OCI-LY1 (cell line): ENCODE results near the gene AP5S1.

Source experiments
- H2AFZ ChIP-seq: fragments of 200-600 bp; sonication (generic), shearing (Covaris generic); 2 replicates; pipeline ENCODE4 v1.6.0; 2014; ENCODE audit warnings: antibody characterized with exemption, mild to moderate bottlenecking, low read length
- H3F3A ChIP-seq: fragments of 200-600 bp; sonication (generic), shearing (Covaris generic); 2 replicates; pipeline ENCODE4 v1.6.0; 2014; ENCODE audit warnings: mild to moderate bottlenecking, antibody characterized with exemption, low read length, moderate library complexity; ENCODE audit not compliant: insufficient read depth
- H3K27ac ChIP-seq: fragments of 200-600 bp; sonication (generic); 2 replicates; pipeline ENCODE4 v1.5.1; 2014; ENCODE audit warnings: low read length, mixed run types, mild to moderate bottlenecking, low read depth; ENCODE audit not compliant: poor library complexity, severe bottlenecking
- H3K27me3 ChIP-seq: fragments of 200-600 bp; sonication (generic); 2 replicates; pipeline ENCODE4 v1.6.0; 2014; ENCODE audit warnings: antibody characterized with exemption, mild to moderate bottlenecking, low read length, moderate library complexity; ENCODE audit not compliant: insufficient read depth
- H3K36me3 ChIP-seq: fragments of 200-600 bp; sonication (generic); 2 replicates; pipeline ENCODE4 v1.6.1; 2014; ENCODE audit warnings: mild to moderate bottlenecking, antibody characterized with exemption, low read length, moderate library complexity, mixed read lengths; ENCODE audit not compliant: insufficient read depth
- H3K4me1 ChIP-seq: fragments of 200-600 bp; sonication (generic); 2 replicates; pipeline ENCODE4 v1.5.1; 2014; ENCODE audit warnings: mild to moderate bottlenecking, low read length, moderate library complexity; ENCODE audit not compliant: insufficient read depth, severe bottlenecking
- H3K4me2 ChIP-seq: fragments of 200-600 bp; sonication (generic), shearing (Covaris generic); 2 replicates; pipeline ENCODE4 v1.6.1; 2014; ENCODE audit warnings: low read length
- H3K4me3 ChIP-seq: fragments of 200-600 bp; sonication (generic); 2 replicates; pipeline ENCODE4 v1.5.1; 2014; ENCODE audit warnings: low read length, low read depth, mild to moderate bottlenecking, mixed read lengths; ENCODE audit not compliant: poor library complexity, severe bottlenecking
- H3K79me2 ChIP-seq: fragments of 200-600 bp; shearing (Covaris generic); 2 replicates; pipeline ENCODE4 v1.6.1; 2016; ENCODE audit warnings: mixed run types, low read length, mixed read lengths; ENCODE audit not compliant: insufficient read depth
- H3K9ac ChIP-seq: fragments of 200-600 bp; sonication (generic), shearing (Covaris generic); 2 replicates; pipeline ENCODE4 v1.6.1; 2014; ENCODE audit warnings: mild to moderate bottlenecking, low read length, mixed read lengths
- H3K9me2 ChIP-seq: fragments of 200-600 bp; sonication (generic), shearing (Covaris generic); 2 replicates; pipeline ENCODE4 v1.6.1; 2014; ENCODE audit warnings: low read depth, mild to moderate bottlenecking, low read length, mixed read lengths
- H3K9me3 ChIP-seq: fragments of 200-600 bp; shearing (Covaris generic); 2 replicates; pipeline ENCODE4 v1.6.1; 2014; ENCODE audit warnings: low read length, mixed read lengths
- H4K20me1 ChIP-seq: fragments of 200-600 bp; sonication (generic), shearing (Covaris generic); 2 replicates; pipeline ENCODE4 v1.6.0; 2016; ENCODE audit warnings: mild to moderate bottlenecking, low read length; ENCODE audit not compliant: insufficient read depth
- CTCF ChIP-seq: fragments of 200-600 bp; sonication (generic), shearing (Covaris generic); IDR thresholded peaks from 2 replicates; pipeline ENCODE4 v1.5.1; 2017; ENCODE audit warnings: mild to moderate bottlenecking, antibody characterized with exemption, low read length, moderate library complexity, mixed read lengths
- EZH2 ChIP-seq: fragments of 200-600 bp; sonication (generic), shearing (Covaris generic); IDR thresholded peaks from 2 replicates; pipeline ENCODE4 v1.8.0; 2017; ENCODE audit warnings: borderline replicate concordance, mixed run types, mild to moderate bottlenecking, antibody characterized with exemption, low read length, moderate library complexity, mixed read lengths

The AP5S1 gene

DNA sequence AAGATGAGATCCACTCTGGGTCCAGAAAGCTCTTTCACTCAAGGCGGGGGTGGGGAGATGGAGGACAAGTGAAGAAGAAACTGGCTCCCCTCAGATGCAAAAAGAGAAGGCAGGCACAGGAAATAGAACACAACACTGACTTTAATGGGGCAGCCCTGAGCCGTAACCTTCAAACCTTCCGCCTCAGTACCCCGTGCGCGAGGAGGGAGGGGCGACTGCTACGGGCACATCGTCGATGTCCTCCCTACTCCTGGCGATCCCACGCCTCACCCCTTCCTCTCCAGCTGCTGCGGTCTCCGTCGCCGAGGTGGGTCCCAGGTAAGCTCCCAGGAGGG, 43.0 kb upstream of the AP5S1 start:
- H3K4me2 ChIP-seq: peak overlapping the region; percentile 96
- H4K20me1 ChIP-seq: no peaks in the 10 kb centered on the region
- peaks cover 7% of the 10 kb centered on the region for H3K27me3 ChIP-seq
- peaks cover 28% of the 10 kb centered on the region for H3K4me1 ChIP-seq
- H2AFZ ChIP-seq: no peak overlapping the region
- H3K9ac ChIP-seq: peak overlapping the region; percentile 46; the same call in 1 of the 2 replicates
- no peaks in the 10 kb centered on the region for H3K9me3 ChIP-seq
- no peaks in the 10 kb centered on the region for H3K36me3 ChIP-seq
- H3K4me3 ChIP-seq: peak overlapping the region; percentile 57
- no peaks in the 10 kb centered on the region for H3K9me2 ChIP-seq
- no peaks in the 10 kb centered on the region for H3F3A ChIP-seq
- TF ChIP-seq CTCF: no peak
- no peak for TF ChIP-seq EZH2
- H3K79me2 ChIP-seq: no peaks in the 10 kb centered on the region
- no peak overlapping the region for H3K27ac ChIP-seq

DNA sequence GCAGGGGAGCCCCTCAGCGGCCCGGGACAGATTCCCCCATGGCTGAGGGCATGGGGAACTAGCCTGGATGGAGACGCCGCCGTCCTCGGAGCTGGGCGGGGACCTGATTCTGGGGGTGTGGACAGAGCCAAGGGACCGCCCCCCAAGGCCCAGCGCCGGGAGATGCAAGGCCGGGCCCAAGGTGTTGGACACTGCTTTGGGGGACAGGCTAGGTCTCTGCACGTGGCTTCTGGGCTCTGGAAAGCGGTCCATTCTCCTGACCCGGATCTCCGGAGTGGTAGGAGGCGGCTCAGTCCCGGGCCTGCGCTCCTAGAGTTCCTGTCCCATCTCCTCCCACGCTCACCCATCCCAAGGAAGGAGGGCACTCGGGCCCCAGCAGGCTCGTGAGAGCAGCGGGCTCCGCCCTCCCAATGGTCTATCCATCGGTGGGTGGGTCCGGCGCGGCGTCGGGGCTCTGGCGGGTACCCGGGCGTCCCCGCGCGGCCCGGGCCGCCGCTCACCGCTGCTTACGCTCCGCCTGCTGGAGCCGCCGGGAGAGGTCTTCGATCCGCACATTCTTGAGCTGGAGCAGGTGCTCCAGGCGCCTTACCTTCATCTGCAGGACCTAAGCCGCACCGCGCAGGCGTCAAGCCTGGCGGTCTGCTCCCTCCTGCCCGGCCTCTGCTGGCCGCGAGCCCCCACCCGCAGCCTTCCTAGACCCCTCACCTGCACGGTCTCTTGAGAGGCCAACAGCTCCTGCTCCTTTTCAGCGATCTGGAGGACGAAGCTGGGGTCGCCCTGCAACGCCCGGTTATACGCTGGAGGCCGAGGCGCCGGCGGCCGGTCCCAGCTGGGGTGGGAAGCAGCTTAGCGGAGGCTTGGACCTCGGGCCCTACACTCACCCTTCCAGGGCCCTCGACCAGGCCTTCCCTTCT, 42.4 kb upstream of the AP5S1 start:
- H3K4me3 ChIP-seq: peak overlapping the region; percentile 57
- H4K20me1 ChIP-seq: no peaks in the 10 kb centered on the region
- H3K9me3 ChIP-seq: no peaks in the 10 kb centered on the region
- H3K4me2 ChIP-seq: peak overlapping the region; percentile 96
- no peak overlapping the region for H2AFZ ChIP-seq
- no peaks in the 10 kb centered on the region for H3K36me3 ChIP-seq
- H3K27ac ChIP-seq: no peak overlapping the region
- TF ChIP-seq CTCF (no peak), EZH2 (no peak)
- H3K9me2 ChIP-seq: no peaks in the 10 kb centered on the region
- H3K79me2 ChIP-seq: no peaks in the 10 kb centered on the region
- peaks cover 7% of the 10 kb centered on the region for H3K27me3 ChIP-seq
- H3K4me1 ChIP-seq: peaks cover 28% of the 10 kb centered on the region
- no peaks in the 10 kb centered on the region for H3F3A ChIP-seq
- H3K9ac ChIP-seq: peak overlapping the region; percentile 46; the same call in 1 of the 2 replicates

DNA sequence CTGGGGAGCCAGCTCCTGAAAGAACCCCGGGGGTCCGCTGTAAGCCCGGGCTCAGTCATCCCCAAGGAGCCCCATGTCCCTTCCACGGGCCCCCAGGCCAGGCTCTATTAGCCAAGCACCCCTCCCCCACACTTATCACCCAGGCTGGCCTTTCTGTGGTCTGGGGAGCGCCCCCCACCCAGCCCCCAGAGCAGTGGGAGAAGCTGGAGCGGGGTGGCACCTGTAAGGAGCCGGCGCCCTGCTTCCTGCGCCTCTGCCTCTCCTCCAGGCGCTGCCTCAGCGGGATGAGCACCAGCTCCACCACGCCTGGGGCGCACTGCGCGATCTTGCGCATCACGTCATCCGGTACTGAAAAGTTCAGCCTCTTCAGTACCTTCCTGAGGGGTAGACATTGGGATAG, 41.4 kb upstream of the AP5S1 start:
- no peaks in the 10 kb centered on the region for H4K20me1 ChIP-seq
- H3K4me1 ChIP-seq: peaks cover 34% of the 10 kb centered on the region
- TF ChIP-seq EZH2 (no peak), CTCF (no peak)
- H3K9me2 ChIP-seq: no peaks in the 10 kb centered on the region
- no peaks in the 10 kb centered on the region for H3F3A ChIP-seq
- no peak overlapping the region for H3K4me2 ChIP-seq
- no peak overlapping the region for H3K9ac ChIP-seq
- no peak overlapping the region for H2AFZ ChIP-seq
- no peaks in the 10 kb centered on the region for H3K9me3 ChIP-seq
- H3K79me2 ChIP-seq: no peaks in the 10 kb centered on the region
- H3K27me3 ChIP-seq: peaks cover 7% of the 10 kb centered on the region
- H3K36me3 ChIP-seq: no peaks in the 10 kb centered on the region
- no peak overlapping the region for H3K4me3 ChIP-seq
- H3K27ac ChIP-seq: no peak overlapping the region
